Small intestine (tissue), 16 donors: ENCODE results near the gene BRCA1. TPM values are rescaled to one million over a fixed set of nuclear protein-coding genes. Genes with fewer than 3 reads are reported as not detected.
A peak's percentile ranks its signal among the peaks of the same experiment; 100 is the strongest.
"Not testable (repeated sequence)": the region's sequence is repeated elsewhere in the genome, so short reads cannot be mapped to it uniquely, and the experiment has no call there.

Experiments used
- DNase-seq, 2 donors: peaks; one replicate each; pipeline versions ENCODE4 v3.0.0 to v3.0.0-alpha.2; 2013
- FAIRE-seq: peaks from 2 replicates; lab custom pipeline; 2012; peaks lifted over from hg19 to GRCh38; lab: Jason Lieb, UNC
- H3K27ac ChIP-seq, 3 donors: one replicate each; pipeline ENCODE4 v1.5.1; 2013; ENCODE audit warnings: low read length in 2 of 3, mild to moderate bottlenecking in 2 of 3, control low read depth in 1 of 3, inconsistent platforms in 1 of 3, low read depth in 1 of 3, moderate library complexity in 1 of 3
- H3K27me3 ChIP-seq, 3 donors: one replicate each; pipeline ENCODE4 v1.6.1; 2013; ENCODE audit warnings: low read length in 3 of 3, inconsistent platforms in 1 of 3; ENCODE audit not compliant: control insufficient read depth in 3 of 3, insufficient read depth in 3 of 3
- H3K36me3 ChIP-seq, 3 donors: one replicate each; pipeline ENCODE4 v1.6.1; 2013; ENCODE audit warnings: low read length in 3 of 3, inconsistent platforms in 1 of 3, low read depth in 1 of 3, mild to moderate bottlenecking in 1 of 3, moderate library complexity in 1 of 3; ENCODE audit not compliant: control insufficient read depth in 3 of 3, insufficient read depth in 2 of 3
- H3K4me1 ChIP-seq, 3 donors: one replicate each; pipeline ENCODE4 v1.6.1; 2013; ENCODE audit warnings: low read length in 2 of 3, inconsistent platforms in 1 of 3, low read depth in 1 of 3, mild to moderate bottlenecking in 1 of 3, moderate library complexity in 1 of 3; ENCODE audit not compliant: control insufficient read depth in 3 of 3, insufficient read depth in 2 of 3
- H3K4me3 ChIP-seq, 3 donors: one replicate each; pipeline ENCODE4 v1.5.1; 2013; ENCODE audit warnings: low read length in 3 of 3, control low read depth in 1 of 3, inconsistent platforms in 1 of 3, low read depth in 1 of 3, mild to moderate bottlenecking in 1 of 3, moderate library complexity in 1 of 3
- H3K9me3 ChIP-seq, 2 donors: one replicate each; pipeline ENCODE4 v1.6.1; 2013; ENCODE audit warnings: low read depth in 1 of 2, low read length in 1 of 2; ENCODE audit not compliant: control insufficient read depth in 2 of 2, insufficient read depth in 1 of 2
- WGBS, 3 donors: extraction: QIAGEN DNeasy Blood & Tissue Kit; methylation state at CpG; one replicate each; pipeline ENCODE4 v1.1.7; 2013; 5-methylcytosine and 5-hydroxymethylcytosine counted together
- long read RNA-seq, 10 donors: transcript quantifications; one replicate each; lab custom pipeline, GENCODE V29; 2026
- polyA plus RNA-seq, 4 donors: library from polyadenylated mRNA; stranded (reverse) in 3 of 4; unstranded in 1 of 4; fragments of 200-250 nt in 3 of 4; fragments of 120-200 nt in 1 of 4; gene quantifications; one replicate each; pipeline versions ENCODE4 v1.2.1 to v1.2.3, GENCODE V29; 2013
- donor health status: healthy with polysubstance abuse.
- donor health status: control.
- donor health status: control.
- donor health status: Bipolar disorder and iron deficiency.
- donor health status: healthy.

BRCA1 gene
- polyA plus RNA-seq: 10 to 100 TPM in 1 of 4 donors, 1 to 10 TPM in 2, under 1 TPM in 1; 0.45 to 12.4 (median 5.5) TPM
- long read RNA-seq, donor 1: 0 reads
- long read RNA-seq, donor 2: 0 reads
- long read RNA-seq, donor 3: 0 reads
- long read RNA-seq, donor 4: 0 reads
- long read RNA-seq, donor 5: 0 reads
- long read RNA-seq, donor 6: 0 reads
- long read RNA-seq, donor 7, partial matches to known transcripts: 0 of 1 reads
- long read RNA-seq, donor 7, other reads (novel, unspliced or antisense): 0 of 1 reads
- long read RNA-seq, donor 8: 0 reads
- long read RNA-seq, donor 9, partial matches to known transcripts: 0 of 1 reads
- long read RNA-seq, donor 9, other reads (novel, unspliced or antisense): 0 of 1 reads
- long read RNA-seq, donor 10, partial matches to known transcripts: 39 of 39 reads
- long read RNA-seq, donor 10, other reads (novel, unspliced or antisense): 0 of 39 reads

GRCh38 chr17:43125133-43125966, at the start of gene BRCA1:
TSS of gene BRCA1 (minus strand) at chr17:43125364. CDS start at chr17:43124096, 1,268 bp downstream.
- H3K27me3 ChIP-seq: no peaks in the 10 kb centered on the region
- H3K27ac ChIP-seq: peak within 1 kb of the TSS; percentile 90 to 93 (median 92)
- H3K4me3 ChIP-seq: peak within 1 kb of the TSS; percentile 58 to 83 (median 67)
- peaks cover 0 to 25% (median 2%) of the 10 kb centered on the region in 3 donors for H3K36me3 ChIP-seq
- FAIRE-seq (peak; percentile 10), DNase-seq (peak; percentile 99 to 100)
- peaks cover 2 to 7% (median 4%) of the 10 kb centered on the region in 3 donors for H3K4me1 ChIP-seq
- WGBS, 3 donors: 2% methylated on average over 38 of the region's 38 CpGs
- peaks cover 0 to 6% of the 10 kb centered on the region in 2 donors for H3K9me3 ChIP-seq

GRCh38 chr17:43171586-43172487, 46.7 kb upstream of the BRCA1 start:
- no peak for FAIRE-seq
- DNase-seq: peak; percentile 57 to 74
- 4 to 8% (median 5%) methylated on average over 12 of the region's 12 CpGs for WGBS, 3 donors
- peaks cover under 1 to 26% (median 2%) of the 10 kb centered on the region in 3 donors for H3K4me1 ChIP-seq
- H3K9me3 ChIP-seq: no peaks in the 10 kb centered on the region
- peaks cover 0 to 9% (median 0%) of the 10 kb centered on the region in 3 donors for H3K36me3 ChIP-seq
- no peaks in the 10 kb centered on the region for H3K27me3 ChIP-seq
- H3K27ac ChIP-seq: peak overlapping the region; percentile 91 to 97 (median 92)
- peak overlapping the region; percentile 69 to 79 (median 72) for H3K4me3 ChIP-seq

- peak; percentile 99 for DNase-seq
- Histone ChIP-seq H3K4me3 (peak within 1 kb of the TSS; percentile 69 to 79 (median 72)), H3K4me1 (peaks cover 0 to 27% (median 2%) of the 10 kb centered on the region in 3 donors), H3K27me3 (no peaks in the 10 kb centered on the region), H3K9me3 (no peaks in the 10 kb centered on the region), H3K36me3 (peaks cover 0 to 9% (median 0%) of the 10 kb centered on the region in 3 donors), H3K27ac (peak within 1 kb of the TSS; percentile 92 to 98 (median 97))
- WGBS, 3 donors: 0 to 1% (median 0%) methylated on average over 41 of the region's 41 CpGs
- FAIRE-seq: no peak
Observed at GRCh38 chr17:43170766-43171585, 45.8 kb upstream of the BRCA1 start, which contains the start of gene NBR1. TSS of gene NBR1 (plus strand) at chr17:43171214. CDS start at chr17:43175800, 4,586 bp downstream.

- peaks cover 0 to 9% (median 0%) of the 10 kb centered on the region in 3 donors for H3K36me3 ChIP-seq
- no peaks in the 10 kb centered on the region for H3K27me3 ChIP-seq
- H3K4me3 ChIP-seq: peak overlapping the region; percentile 54 to 79 (median 72)
- DNase-seq (peak; percentile 97 to 99), FAIRE-seq (no peak)
- peak overlapping the region; percentile 92 to 98 (median 97) for H3K27ac ChIP-seq
- WGBS, 3 donors: 0 to 1% (median 0%) methylated on average over 27 of the region's 27 CpGs
- H3K4me1 ChIP-seq: peaks cover 0 to 20% (median 2%) of the 10 kb centered on the region in 3 donors
- H3K9me3 ChIP-seq: no peaks in the 10 kb centered on the region
Observed at GRCh38 chr17:43170140-43170765, 45.1 kb upstream of the BRCA1 start.

GRCh38 chr17:43169561-43170139, 44.5 kb upstream of the BRCA1 start:
- no peaks in the 10 kb centered on the region for H3K9me3 ChIP-seq
- H3K4me1 ChIP-seq: peaks cover 0 to 14% (median 2%) of the 10 kb centered on the region in 3 donors
- WGBS, 3 donors: 0 to 2% (median 1%) methylated on average over 29 of the region's 29 CpGs
- H3K4me3 ChIP-seq: peak overlapping the region; percentile 54 to 79 (median 72)
- DNase-seq (peak in 1 of 2 donors; percentile 7), FAIRE-seq (no peak)
- peaks cover 0 to 9% (median 0%) of the 10 kb centered on the region in 3 donors for H3K36me3 ChIP-seq
- H3K27ac ChIP-seq: peak overlapping the region; percentile 72 to 97 (median 92)
- no peaks in the 10 kb centered on the region for H3K27me3 ChIP-seq

GRCh38 chr17:43165971-43166370, 40.8 kb upstream of the BRCA1 start:
- H3K4me3 ChIP-seq, DNase-seq, FAIRE-seq, H3K9me3 ChIP-seq, H3K27me3 ChIP-seq, H3K4me1 ChIP-seq, H3K27ac ChIP-seq: not testable (repeated sequence)
- peaks cover 0 to 12% (median 1%) of the 10 kb centered on the region in 3 donors for H3K36me3 ChIP-seq
